ENCODE results near the gene VCPKMT.
A peak's percentile ranks its signal among the peaks of the same experiment; 100 is the strongest.
"Not testable (repeated sequence)": the region's sequence is repeated elsewhere in the genome, so short reads cannot be mapped to it uniquely, and the experiment has no call there.

Gene VCPKMT

GRCh38 chr14:50091240-50091913 lies 25.0 kb downstream of the VCPKMT start:
- DNase-seq, result no peak

GRCh38 chr14:50089208-50089607 lies 27.2 kb downstream of the VCPKMT start:
- no peak for DNase-seq

GRCh38 chr14:50088731-50089130 lies 27.6 kb downstream of the VCPKMT start:
- DNase-seq, result no peak

- DNase-seq, result no peak
Measured at GRCh38 chr14:50088117-50088515, 28.3 kb downstream of the VCPKMT start.

GRCh38 chr14:50087341-50088116 lies 28.8 kb downstream of the VCPKMT start:
- DNase-seq, result no peak

- no peak for DNase-seq
Measured at GRCh38 chr14:50086321-50086711, 30.1 kb downstream of the VCPKMT start.

GRCh38 chr14:50085570-50086320 lies 30.6 kb downstream of the VCPKMT start:
- no peak for DNase-seq

- DNase-seq, result no peak
Measured at GRCh38 chr14:50084666-50085065, 31.7 kb downstream of the VCPKMT start.

- DNase-seq, result no peak
Measured at GRCh38 chr14:50083467-50084337, 32.7 kb downstream of the VCPKMT start.

- DNase-seq, result no peak
Measured at GRCh38 chr14:50082784-50083466, 33.4 kb downstream of the VCPKMT start.

GRCh38 chr14:50082308-50082742 lies 34.0 kb downstream of the VCPKMT start:
- no peak for DNase-seq

GRCh38 chr14:50079103-50079502 lies 37.3 kb downstream of the VCPKMT start:
- not testable (repeated sequence) for DNase-seq

- not testable (repeated sequence) for DNase-seq
Measured at GRCh38 chr14:50073663-50074062, 42.7 kb downstream of the VCPKMT start.

- no peak for DNase-seq
Measured at GRCh38 chr14:50072395-50072794, 44.0 kb downstream of the VCPKMT start.

- no peak for DNase-seq
Measured at GRCh38 chr14:50070840-50071548, 45.4 kb downstream of the VCPKMT start.

GRCh38 chr14:50070230-50070629 lies 46.1 kb downstream of the VCPKMT start:
- no peak for DNase-seq

GRCh38 chr14:50069325-50069724 lies 47.0 kb downstream of the VCPKMT start:
- no peak for DNase-seq

- no peak for DNase-seq
Measured at GRCh38 chr14:50068496-50068895, 47.9 kb downstream of the VCPKMT start.

GRCh38 chr14:50067723-50068495 lies 48.5 kb downstream of the VCPKMT start:
- peak; percentile 18 to 41 for DNase-seq

GRCh38 chr14:50065583-50065982 lies 50.8 kb downstream of the VCPKMT start:
- DNase-seq, result no peak

- no peak for DNase-seq
Measured at GRCh38 chr14:50064993-50065392, 51.4 kb downstream of the VCPKMT start.
